Ovary (tissue), 9 donors: ENCODE measurements around the gene KCNJ9. TPM values are rescaled to one million over a fixed set of nuclear protein-coding genes. Genes with fewer than 3 reads are reported as not detected.

ENCODE experiments used
- DNase-seq, 5 donors: peaks; one replicate each; pipeline ENCODE4 v3.0.0-alpha.2; 2019 to 2020
- H3K27ac ChIP-seq, 2 donors: fragments of 200-600 bp; one replicate each; pipeline versions ENCODE4 v1.5.1 to v1.8.0; 2019 to 2022
- H3K27me3 ChIP-seq: fragments of 200-600 bp; one replicate; pipeline ENCODE4 v1.8.0; 2022
- H3K36me3 ChIP-seq: fragments of 200-600 bp; sonication (generic); one replicate; pipeline ENCODE4 v1.5.1; 2019
- H3K4me1 ChIP-seq: one replicate; pipeline ENCODE4 v1.8.1; 2013; ENCODE audit warnings: mild to moderate bottlenecking, moderate library complexity; ENCODE audit not compliant: insufficient read depth
- H3K4me3 ChIP-seq: fragments of 200-600 bp; sonication (generic); one replicate; pipeline ENCODE4 v1.5.1; 2017
- H3K9me3 ChIP-seq, 2 donors: fragments of 200-600 bp in 1 of 2; sonication (generic) in 1 of 2; one replicate each; pipeline versions ENCODE4 v1.5.1 to v1.8.1; 2013 to 2019; ENCODE audit warnings: mild to moderate bottlenecking in 1 of 2, moderate library complexity in 1 of 2
- CTCF ChIP-seq, 3 donors: fragments of 450-650 bp in 2 of 3; fragments of 200-600 bp in 1 of 3; IDR thresholded peaks; one replicate each; pipeline versions ENCODE4 v1.5.1 to v1.8.0; 2016 to 2022; ENCODE audit warnings: antibody characterized with exemption in 3 of 3, mild to moderate bottlenecking in 1 of 3
- EP300 ChIP-seq: sonication (generic); formaldehyde crosslinking; IDR thresholded peaks from one replicate; pipeline ENCODE4 v1.6.1; 2017; ENCODE audit warnings: antibody characterized with exemption
- POLR2A ChIP-seq: fragments of 450-650 bp; IDR thresholded peaks from one replicate; pipeline ENCODE4 v1.6.1; 2017; ENCODE audit warnings: antibody characterized with exemption, mild to moderate bottlenecking, moderate library complexity
- WGBS, 3 donors: extraction: QIAGEN DNeasy Blood & Tissue Kit in 1 of 3; methylation state at CpG; one replicate each; pipeline versions ENCODE4 v1.1.5 to v1.1.7; 2013 to 2017; 5-methylcytosine and 5-hydroxymethylcytosine counted together
- intact Hi-C, 4 donors: fragments of 100-400 bp; cut with DNase I; formaldehyde crosslinking; loops; one replicate each; pipeline versions ENCODE4 v1.11.0 to v1.15.1; 2022 to 2023
- polyA plus RNA-seq, 2 donors: library from polyadenylated mRNA; stranded (reverse); fragments of 200-250 nt in 1 of 2; fragments of 350-450 nt in 1 of 2; fragmentation: Illumina TruSeq in 1 of 2; extraction: RNeasy Lipid Tissue Mini Kit (QIAGEN cat#74804) in 1 of 2; gene quantifications; one replicate each; pipeline ENCODE4 v1.2.3, GENCODE V29; 2013 to 2014
- total RNA-seq, 7 donors: library from RNA; depleted of rRNA in 2 of 7; stranded (reverse); fragments of >200 nt in 2 of 7; fragmentation: NEBNext Ultra II Directional in 3 of 7; extraction: Animal tissue kit (Norgen Biotek cat#: 25700) in 3 of 7; gene quantifications; one replicate each; pipeline versions ENCODE4 v1.1.0 to v1.2.4, GENCODE V29; 2016 to 2023
- donor health status: DM: no; HTN: no; CAD: no; lungs with moderate emphysema.
- donor health status: DM: no; HTN: no; CAD: no.
- donor health status: Bipolar disorder and iron deficiency.
- donor health status: DM: yes; HTN: yes; CAD: no.
- donor health status: DM: no; HTN: no; CAD: no.
- donor health status: DM: yes; HTN: yes; CAD: no.

Gene KCNJ9
- total and polyA plus RNA-seq, 9 donors = 0.01 TPM; not detected in 8

DNA sequence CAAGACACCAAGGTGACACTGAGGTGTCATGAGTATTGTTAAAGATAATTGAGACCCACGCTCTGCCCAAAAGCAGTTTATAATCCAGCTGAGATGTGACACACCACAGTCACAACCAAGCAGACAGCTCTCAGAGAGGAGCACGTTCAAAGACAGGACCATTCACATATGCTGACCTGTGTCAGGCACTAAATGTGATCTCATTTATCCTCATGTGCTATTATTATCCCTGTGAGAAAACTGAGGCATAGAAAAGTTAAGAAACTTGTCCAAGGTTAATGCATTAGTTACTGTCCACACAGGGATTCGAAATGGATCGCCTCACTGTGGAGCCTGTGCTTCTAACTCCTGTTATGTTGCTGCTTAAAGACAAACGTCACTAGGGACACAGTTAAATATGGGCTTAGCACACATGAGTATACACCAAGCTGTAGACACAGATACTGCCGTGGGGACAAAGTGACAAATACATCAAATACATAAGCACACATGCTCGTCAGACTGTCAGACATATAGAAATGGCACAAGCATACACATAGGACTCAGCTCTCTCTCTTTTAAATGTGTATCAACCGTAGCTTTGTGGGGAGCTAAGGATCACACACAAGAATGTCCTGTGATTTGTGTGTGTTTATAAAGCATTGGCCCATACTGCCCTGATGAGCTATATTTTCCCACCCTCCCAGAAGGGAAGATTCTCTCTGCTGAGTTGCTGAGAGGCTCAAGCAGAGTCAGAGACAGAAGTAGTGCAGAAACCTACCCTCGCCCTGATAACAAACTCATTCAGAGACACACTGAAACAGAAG lies 20.6 kb downstream of the KCNJ9 start:
- Histone ChIP-seq H3K4me3 (no peak overlapping the region), H3K27me3 (no peaks in the 10 kb centered on the region), H3K9me3 (no peaks in the 10 kb centered on the region), H3K4me1 (peaks cover 19% of the 10 kb centered on the region), H3K27ac (peak overlapping the region in 1 of 2 donors; percentile 42), H3K36me3 (no peaks in the 10 kb centered on the region)
- TF ChIP-seq POLR2A (no peak), EP300 (no peak), CTCF (IDR thresholded peaks at IDR 0.05) (no peak)
- no peak for DNase-seq
- intact Hi-C loops = loop anchor here (5.0 to 10.0 kb wide), 5 partner anchors 93 to 160 kb away; partner anchors contain the start of genes PEA15 (in 2 of the 4), CASQ1 (in 1 of the 4) and DCAF8 (in 1 of the 4)
- 74 to 77% (median 74%) methylated on average over 9 of the region's 9 CpGs for WGBS, 3 donors

DNA sequence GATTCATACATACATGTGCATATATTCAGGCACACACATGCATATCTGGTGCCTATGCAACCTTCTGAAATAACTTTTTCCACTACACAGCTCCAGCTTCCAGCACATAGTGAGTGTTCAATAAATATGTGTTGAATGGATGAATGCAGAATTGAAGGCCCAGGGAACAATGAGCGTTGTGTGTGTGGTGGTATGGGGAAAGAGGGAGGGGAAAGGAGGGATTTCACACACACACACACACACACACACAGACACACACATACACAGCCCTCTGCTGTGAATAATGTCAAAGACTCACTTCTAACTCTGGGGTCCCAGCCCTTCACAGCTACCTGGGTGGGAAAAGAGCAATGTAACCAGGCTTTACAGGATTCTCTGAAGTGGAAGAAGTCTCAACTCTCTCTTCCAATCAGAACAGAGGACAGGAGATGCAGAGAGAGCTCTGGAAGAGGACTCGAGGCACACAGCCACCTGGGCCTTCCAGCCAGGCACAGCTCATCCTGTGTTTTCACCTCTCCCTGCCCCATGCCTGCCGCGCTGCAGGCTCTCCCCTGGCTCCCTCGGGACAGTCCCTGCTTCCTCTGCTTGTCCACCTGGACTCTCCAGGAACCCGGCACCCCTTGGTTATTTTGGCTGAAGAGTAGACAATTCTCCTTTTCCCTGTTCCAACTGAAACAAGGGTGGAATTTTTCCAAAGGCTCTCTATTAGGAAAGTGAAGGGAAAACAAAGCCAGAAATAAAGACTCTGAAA lies 22.5 kb downstream of the KCNJ9 start:
- H3K4me1 ChIP-seq = peaks cover 13% of the 10 kb centered on the region
- WGBS, 3 donors = 23 to 29% (median 29%) methylated on average over 6 of the region's 6 CpGs
- no peak overlapping the region for H3K4me3 ChIP-seq
- intact Hi-C loops = loop anchor here (5.0 to 10.0 kb wide), 5 partner anchors 91 to 158 kb away; partner anchors contain the start of genes PEA15 (in 2 of the 4), CASQ1 (in 1 of the 4) and DCAF8 (in 1 of the 4)
- peak overlapping the region in 1 of 2 donors; percentile 33 for H3K27ac ChIP-seq
- no peak for TF ChIP-seq CTCF (IDR thresholded peaks at IDR 0.05)
- TF ChIP-seq EP300 = no peak
- TF ChIP-seq POLR2A = no peak
- H3K9me3 ChIP-seq = no peaks in the 10 kb centered on the region
- DNase-seq = no peak
- no peaks in the 10 kb centered on the region for H3K36me3 ChIP-seq
- no peaks in the 10 kb centered on the region for H3K27me3 ChIP-seq

DNA sequence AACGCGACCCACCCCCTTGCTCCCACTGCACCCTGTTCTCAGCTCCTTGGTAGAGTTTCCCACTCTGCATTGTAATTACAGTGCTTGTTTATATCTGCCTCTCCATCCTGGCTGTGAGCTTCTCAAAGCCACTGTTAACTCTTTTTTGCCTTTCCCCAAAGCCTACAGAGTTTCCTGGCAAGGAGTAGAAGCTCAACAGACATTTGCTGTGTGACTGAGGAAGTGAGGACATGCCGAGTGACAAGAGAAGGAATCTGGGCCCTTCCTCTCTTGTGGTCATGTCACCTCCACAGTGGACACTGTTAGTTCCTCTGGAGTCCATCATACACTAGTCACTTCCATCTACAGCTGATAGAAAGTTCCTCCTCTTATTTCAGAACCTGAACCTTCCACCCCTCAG lies 23.1 kb downstream of the KCNJ9 start:
- intact Hi-C loops = loop anchor here (5.0 to 10.0 kb wide), 5 partner anchors 90 to 158 kb away; partner anchors contain the start of genes PEA15 (in 2 of the 4), CASQ1 (in 1 of the 4) and DCAF8 (in 1 of the 4)
- H3K27me3 ChIP-seq = no peaks in the 10 kb centered on the region

More for the DNA sequence above, 23.1 kb downstream of the KCNJ9 start:
- DNase-seq = no peak
- H3K4me3 ChIP-seq = no peak overlapping the region
- TF ChIP-seq CTCF (IDR thresholded peaks at IDR 0.05) = no peak
- TF ChIP-seq POLR2A = no peak
- TF ChIP-seq EP300 = no peak
- H3K27ac ChIP-seq = peak overlapping the region in 1 of 2 donors; percentile 33
- H3K4me1 ChIP-seq = peaks cover 15% of the 10 kb centered on the region
- no peaks in the 10 kb centered on the region for H3K36me3 ChIP-seq
- no peaks in the 10 kb centered on the region for H3K9me3 ChIP-seq
- WGBS, 3 donors = 38 to 49% (median 39%) methylated on average over 3 of the region's 3 CpGs
